ENCODE data around the gene ACACA. TPM values are rescaled to one million over a fixed set of nuclear protein-coding genes. Genes with fewer than 3 reads are reported as not detected.

Gene ACACA
- total RNA-seq, 1 experiment from 2014 or later = 33.0 TPM

GRCh38 chr17:37048811-37049210, 357.8 kb downstream of the ACACA start:
- H3K27ac ChIP-seq (ENCODE audit: low read length) = no peak overlapping the region
- no peaks in the 10 kb centered on the region for H3K79me2 ChIP-seq (ENCODE audit: low read length)
- H3K4me2 ChIP-seq (ENCODE audit: low read length) = no peak overlapping the region
- TF ChIP-seq CTCF (conservative IDR thresholded peaks at IDR 0.05; ENCODE audit: low read depth, low read length) = no peak
- no peak for TF ChIP-seq EZH2 (IDR thresholded peaks at IDR 0.05; ENCODE audit: low read length, unreplicated experiment)
- no peak for TF ChIP-seq EZH2phosphoT487 (IDR thresholded peaks at IDR 0.05; ENCODE audit: borderline replicate concordance, low read length)
- no peak overlapping the region for H2AFZ ChIP-seq (ENCODE audit: low read length)
- CTCF ChIA-PET = no interaction called here
- BruUV-seq (replicated peaks) = no TSS peak
- intact Hi-C loops (cut with micrococcal nuclease) = loop anchor here (5.0 kb wide), 1 partner anchor 72 kb away; no protein-coding TSS in a partner anchor
- ATAC-seq = no peak
- H3K27me3 ChIP-seq (ENCODE audit: low read length) = no peaks in the 10 kb centered on the region
- no peak overlapping the region for H3K4me3 ChIP-seq (ENCODE audit: low read length)
- H3K9me3 ChIP-seq (ENCODE audit: low read length) = no peaks in the 10 kb centered on the region
- no peak overlapping the region for H3K9ac ChIP-seq (ENCODE audit: low read length)
- no peaks in the 10 kb centered on the region for H3K9me2 ChIP-seq (replicated peaks; ENCODE audit: low read length)
- no peaks in the 10 kb centered on the region for H3F3A ChIP-seq (ENCODE audit: low read length, unreplicated experiment)
- no peaks in the 10 kb centered on the region; the same call in 1 of the 2 replicates for H3K36me3 ChIP-seq (ENCODE audit: low read depth, low read length)
- no peak for DNase-seq
- no peaks in the 10 kb centered on the region for H3K4me1 ChIP-seq (ENCODE audit: insufficient read depth, low read length)
- POLR2A ChIA-PET (ENCODE audit: unreplicated experiment) = no interaction called here
- no peaks in the 10 kb centered on the region for H4K20me1 ChIP-seq (ENCODE audit: low read length)

GRCh38 chr17:37047631-37048104, 359.0 kb downstream of the ACACA start:
- intact Hi-C loops (cut with micrococcal nuclease) = loop anchor here (5.0 kb wide), 1 partner anchor 70 kb away; no protein-coding TSS in a partner anchor
- ATAC-seq (peak; percentile 80), DNase-seq (peak; percentile 84)
- no peaks in the 10 kb centered on the region for H3K79me2 ChIP-seq (ENCODE audit: low read length)
- BruUV-seq (replicated peaks) = no TSS peak
- no peak overlapping the region for H3K4me3 ChIP-seq (ENCODE audit: low read length)
- H3K9me3 ChIP-seq (ENCODE audit: low read length) = no peaks in the 10 kb centered on the region
- H3K4me1 ChIP-seq (ENCODE audit: insufficient read depth, low read length) = no peaks in the 10 kb centered on the region
- no peaks in the 10 kb centered on the region for H3F3A ChIP-seq (ENCODE audit: low read length, unreplicated experiment)
- no peaks in the 10 kb centered on the region for H3K9me2 ChIP-seq (replicated peaks; ENCODE audit: low read length)
- H2AFZ ChIP-seq (ENCODE audit: low read length) = 0 out of 2 replicates have a peak overlapping the region, but pooled peaks have one; percentile 14
- no peak overlapping the region for H3K9ac ChIP-seq (ENCODE audit: low read length)
- H3K27me3 ChIP-seq (ENCODE audit: low read length) = no peaks in the 10 kb centered on the region
- ChIA-PET CTCF (interaction anchor here (0.7 to 1.0 kb wide), 3 partner anchors 34 to 419 kb away, joined by 3 to 4 read pairs (median 3); no protein-coding TSS in a partner anchor), POLR2A (ENCODE audit: unreplicated experiment) (interaction anchor here (0.5 kb wide), 1 partner anchor 312 kb away, joined by 7 read pairs; no protein-coding TSS in a partner anchor)
- H3K4me2 ChIP-seq (ENCODE audit: low read length) = no peak overlapping the region
- H4K20me1 ChIP-seq (ENCODE audit: low read length) = no peaks in the 10 kb centered on the region
- no peaks in the 10 kb centered on the region; the same call in 1 of the 2 replicates for H3K36me3 ChIP-seq (ENCODE audit: low read depth, low read length)
- H3K27ac ChIP-seq (ENCODE audit: low read length) = no peak overlapping the region
- TF ChIP-seq EZH2phosphoT487 (IDR thresholded peaks at IDR 0.05; ENCODE audit: borderline replicate concordance, low read length) = no peak
- TF ChIP-seq EZH2 (IDR thresholded peaks at IDR 0.05; ENCODE audit: low read length, unreplicated experiment) = no peak
- peak; percentile 86 for TF ChIP-seq CTCF (conservative IDR thresholded peaks at IDR 0.05; ENCODE audit: low read depth, low read length)

GRCh38 chr17:37045351-37045922, 361.2 kb downstream of the ACACA start:
- Histone ChIP-seq H3K36me3 (ENCODE audit: low read depth, low read length) (no peaks in the 10 kb centered on the region; the same call in 1 of the 2 replicates), H3K79me2 (ENCODE audit: low read length) (no peaks in the 10 kb centered on the region), H3K4me1 (ENCODE audit: insufficient read depth, low read length) (no peaks in the 10 kb centered on the region), H3K4me3 (ENCODE audit: low read length) (no peak overlapping the region), H3K9me3 (ENCODE audit: low read length) (no peaks in the 10 kb centered on the region), H3K9me2 (replicated peaks; ENCODE audit: low read length) (no peaks in the 10 kb centered on the region), H3K27ac (ENCODE audit: low read length) (no peak overlapping the region), H3K4me2 (ENCODE audit: low read length) (no peak overlapping the region), H2AFZ (ENCODE audit: low read length) (no peak overlapping the region), H3K9ac (ENCODE audit: low read length) (no peak overlapping the region), H4K20me1 (ENCODE audit: low read length) (no peaks in the 10 kb centered on the region), H3K27me3 (ENCODE audit: low read length) (no peaks in the 10 kb centered on the region), H3F3A (ENCODE audit: low read length, unreplicated experiment) (no peaks in the 10 kb centered on the region)
- POLR2A ChIA-PET (ENCODE audit: unreplicated experiment) = no interaction called here
- BruUV-seq (replicated peaks) = no TSS peak
- intact Hi-C loops (cut with micrococcal nuclease) = loop anchor here (5.0 kb wide), 1 partner anchor 68 kb away; no protein-coding TSS in a partner anchor
- CTCF ChIA-PET = no interaction called here
- DNase-seq (no peak), ATAC-seq (no peak)
- TF ChIP-seq EZH2phosphoT487 (IDR thresholded peaks at IDR 0.05; ENCODE audit: borderline replicate concordance, low read length) = no peak
